Measurements from ENCODE around the gene EPHA1.

The EPHA1 gene

DNA sequence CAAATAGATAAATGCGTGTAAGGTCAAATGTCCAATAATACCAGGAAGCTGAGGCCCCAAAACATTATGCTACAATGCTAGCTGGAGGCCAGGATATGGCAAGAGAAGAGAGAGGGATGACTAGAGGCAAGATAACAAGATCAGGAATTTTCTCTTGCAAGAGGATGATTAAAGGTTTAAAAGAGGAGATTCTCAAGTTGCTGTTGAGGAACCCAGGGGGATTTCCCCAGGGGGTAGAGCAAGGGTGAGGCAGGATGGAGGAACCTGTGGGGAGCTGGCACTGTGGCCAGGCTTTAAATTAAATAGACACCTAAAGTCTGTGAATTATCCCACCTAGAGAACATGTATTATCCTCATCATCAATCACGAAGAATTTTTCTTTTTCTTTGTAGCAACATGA lies 31.2 kb upstream of the EPHA1 start:
- TF ChIP-seq, protein P1, sequence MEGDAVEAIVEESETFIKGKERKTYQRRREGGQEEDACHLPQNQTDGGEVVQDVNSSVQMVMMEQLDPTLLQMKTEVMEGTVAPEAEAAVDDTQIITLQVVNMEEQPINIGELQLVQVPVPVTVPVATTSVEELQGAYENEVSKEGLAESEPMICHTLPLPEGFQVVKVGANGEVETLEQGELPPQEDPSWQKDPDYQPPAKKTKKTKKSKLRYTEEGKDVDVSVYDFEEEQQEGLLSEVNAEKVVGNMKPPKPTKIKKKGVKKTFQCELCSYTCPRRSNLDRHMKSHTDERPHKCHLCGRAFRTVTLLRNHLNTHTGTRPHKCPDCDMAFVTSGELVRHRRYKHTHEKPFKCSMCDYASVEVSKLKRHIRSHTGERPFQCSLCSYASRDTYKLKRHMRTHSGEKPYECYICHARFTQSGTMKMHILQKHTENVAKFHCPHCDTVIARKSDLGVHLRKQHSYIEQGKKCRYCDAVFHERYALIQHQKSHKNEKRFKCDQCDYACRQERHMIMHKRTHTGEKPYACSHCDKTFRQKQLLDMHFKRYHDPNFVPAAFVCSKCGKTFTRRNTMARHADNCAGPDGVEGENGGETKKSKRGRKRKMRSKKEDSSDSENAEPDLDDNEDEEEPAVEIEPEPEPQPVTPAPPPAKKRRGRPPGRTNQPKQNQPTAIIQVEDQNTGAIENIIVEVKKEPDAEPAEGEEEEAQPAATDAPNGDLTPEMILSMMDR (IDR thresholded peaks at IDR 0.05) = no peak

DNA sequence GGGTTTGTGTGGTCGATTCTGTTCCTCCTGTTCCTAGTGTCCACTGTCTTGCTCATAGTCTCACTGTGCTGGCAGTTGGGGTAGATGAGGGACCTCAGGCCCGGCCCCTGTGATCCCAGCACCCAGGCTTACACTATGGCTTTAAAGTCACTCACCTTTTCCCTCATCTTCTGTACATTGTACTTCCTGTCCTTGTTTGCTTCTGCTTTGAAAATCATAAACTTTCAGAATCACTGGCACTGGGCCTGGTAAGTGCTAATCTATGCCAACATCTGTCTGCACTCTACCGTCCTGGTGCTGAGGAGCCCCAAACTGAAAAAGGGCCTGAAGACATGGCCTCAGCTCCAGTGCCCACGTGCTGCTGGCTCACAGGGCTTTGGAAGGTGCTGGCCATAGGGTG lies 28.9 kb upstream of the EPHA1 start:
- TF ChIP-seq, protein P1 (IDR thresholded peaks at IDR 0.05) = no peak

DNA sequence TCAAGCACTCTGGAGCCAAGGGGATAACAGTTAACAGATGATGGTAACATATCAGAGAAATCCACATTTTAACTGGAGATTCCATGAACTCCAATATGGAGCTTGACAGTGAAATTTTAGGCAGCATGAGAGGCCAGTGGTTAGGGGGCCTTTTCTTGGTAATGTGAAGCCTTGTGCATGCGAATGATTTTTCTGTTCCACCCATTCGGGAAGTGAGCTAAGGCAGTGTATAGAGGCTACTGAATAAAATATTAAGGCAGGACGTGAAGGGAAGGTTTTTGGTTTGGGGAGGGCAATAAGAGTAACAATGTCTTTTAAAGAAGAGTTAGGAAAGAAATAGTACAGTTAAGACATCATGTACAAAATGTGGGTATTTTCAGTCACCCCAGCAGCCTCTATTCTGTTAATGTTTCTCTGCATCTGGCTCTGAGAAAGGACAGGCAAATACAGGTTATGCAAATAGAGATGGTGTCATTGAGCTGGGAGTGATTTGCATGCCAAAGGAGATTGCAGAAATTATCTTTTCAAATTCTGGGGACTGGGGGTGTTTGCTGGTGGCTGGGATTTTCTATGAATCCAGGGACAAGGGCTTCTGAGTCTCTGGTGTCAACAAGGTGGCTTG lies 27.8 kb upstream of the EPHA1 start:
- TF ChIP-seq, protein P1 (IDR thresholded peaks at IDR 0.05) = no peak

DNA sequence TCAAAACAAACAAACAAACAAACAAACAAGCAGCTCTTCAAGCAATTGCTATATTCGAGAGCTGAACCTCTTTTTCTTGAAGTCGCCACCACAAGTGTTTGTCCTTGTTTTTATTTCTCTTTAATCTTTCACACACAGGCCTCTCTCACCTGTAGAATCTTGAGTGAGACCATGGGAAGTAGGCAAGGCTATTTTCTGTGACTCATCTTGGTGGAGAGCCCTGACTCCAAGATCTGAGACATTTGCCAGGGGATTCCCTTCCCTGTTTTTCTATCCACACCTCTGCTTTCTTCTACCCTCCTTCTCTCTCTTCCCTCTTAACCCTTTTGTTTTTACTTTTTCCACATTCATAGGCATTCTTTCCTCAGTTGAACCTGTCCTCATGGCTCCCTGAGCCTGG lies 26.6 kb upstream of the EPHA1 start:
- TF ChIP-seq, protein P1 (IDR thresholded peaks at IDR 0.05) = no peak

DNA sequence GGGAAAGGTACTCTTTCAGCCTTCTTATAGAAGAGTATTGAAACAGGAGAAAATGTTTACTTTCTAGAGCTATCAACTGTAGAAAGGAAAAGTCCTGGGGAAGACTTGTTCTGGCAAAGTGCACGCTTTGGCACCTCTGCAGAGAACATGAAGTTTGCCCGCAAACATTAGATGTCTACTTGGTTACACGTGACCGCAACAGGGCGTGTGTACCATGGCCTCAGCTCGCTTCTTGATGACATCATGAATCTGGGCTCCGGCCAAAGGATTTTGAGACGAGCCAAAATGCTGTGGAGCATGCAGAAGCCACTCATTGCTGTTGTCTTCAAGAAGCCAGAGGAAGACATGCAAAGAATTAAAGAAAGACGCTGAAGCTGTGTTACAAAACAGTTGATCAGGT lies 26.0 kb upstream of the EPHA1 start:
- TF ChIP-seq, protein P1 (IDR thresholded peaks at IDR 0.05) = no peak

DNA sequence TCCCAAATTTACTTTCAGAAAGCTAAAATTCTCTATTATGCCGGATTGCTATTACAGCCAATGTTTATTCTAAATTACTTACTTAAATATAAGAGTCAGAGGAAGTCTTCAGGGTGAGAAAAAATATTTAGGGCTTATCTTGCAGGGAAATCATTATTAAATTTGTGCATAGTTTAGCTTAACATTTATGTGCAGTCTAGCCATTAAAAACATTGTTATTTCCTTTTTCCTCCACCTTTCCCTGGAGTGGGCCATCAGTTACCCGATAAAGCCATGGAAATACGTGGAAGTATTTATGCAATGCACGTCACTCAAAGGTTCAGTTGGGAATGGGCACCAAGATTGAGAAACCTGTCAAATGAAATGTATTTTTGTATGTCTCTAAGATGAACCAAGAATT lies 25.1 kb upstream of the EPHA1 start:
- TF ChIP-seq, protein P1 (IDR thresholded peaks at IDR 0.05) = no peak

DNA sequence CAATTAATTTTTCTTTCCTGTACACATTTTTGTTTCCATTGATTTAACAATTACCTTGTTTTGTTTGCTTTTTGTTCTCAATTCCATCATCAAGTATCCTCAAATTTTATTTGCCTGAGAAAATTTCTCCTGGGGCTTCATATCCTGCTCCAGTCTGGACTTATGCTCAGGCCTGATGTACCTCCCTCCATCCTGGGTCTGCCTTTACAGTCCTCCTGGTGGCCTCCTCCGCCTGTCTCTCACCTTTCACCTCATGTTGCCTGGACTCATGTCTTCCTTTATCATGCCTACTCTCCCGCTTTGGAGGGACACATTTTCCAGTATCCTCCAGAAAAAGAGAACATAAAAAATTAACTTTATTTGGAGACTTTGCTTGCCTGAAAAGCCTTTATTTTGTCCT lies 22.5 kb upstream of the EPHA1 start:
- TF ChIP-seq, protein P1 (IDR thresholded peaks at IDR 0.05) = no peak

Data from LNCAP (cell line).